Measurements from ENCODE around the gene SBF2.
A peak's percentile ranks its signal among the peaks of the same experiment; 100 is the strongest.

Gene SBF2

DNA sequence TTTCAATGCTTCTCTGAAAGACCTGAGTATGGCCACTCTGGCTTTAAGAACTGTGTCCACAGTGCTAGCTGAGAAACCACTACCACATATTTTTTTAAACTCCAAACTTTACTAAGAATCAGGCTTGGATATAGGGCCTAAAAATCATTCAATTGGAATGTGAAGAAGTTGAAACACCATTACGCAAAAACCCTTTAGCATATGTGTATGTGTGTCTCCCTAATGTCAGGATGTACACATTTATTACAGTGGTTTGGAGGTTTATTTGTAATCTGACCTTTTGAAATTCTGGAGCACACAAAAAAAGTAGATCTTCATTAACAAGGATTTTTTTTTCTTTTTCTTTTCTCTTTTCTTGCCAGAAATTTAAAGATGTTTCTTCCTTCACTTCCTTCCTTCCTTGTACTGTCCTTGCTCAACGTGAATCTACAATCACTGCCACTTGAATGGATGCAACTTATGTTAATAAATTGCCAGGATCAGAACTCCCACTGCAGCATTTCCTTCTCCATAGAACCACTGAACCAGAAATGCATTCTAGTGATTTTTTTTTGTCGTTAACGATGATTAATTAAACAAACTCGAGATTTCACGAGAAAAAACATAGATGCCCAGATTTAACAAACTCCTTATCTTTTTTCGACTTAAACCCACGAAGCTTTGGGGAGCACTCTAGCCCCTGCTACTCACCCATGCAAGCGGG, 7.8 kb upstream of the SBF2 start:
- peak; percentile 54 for DNase-seq (ENCODE audit: low spot score)

DNA sequence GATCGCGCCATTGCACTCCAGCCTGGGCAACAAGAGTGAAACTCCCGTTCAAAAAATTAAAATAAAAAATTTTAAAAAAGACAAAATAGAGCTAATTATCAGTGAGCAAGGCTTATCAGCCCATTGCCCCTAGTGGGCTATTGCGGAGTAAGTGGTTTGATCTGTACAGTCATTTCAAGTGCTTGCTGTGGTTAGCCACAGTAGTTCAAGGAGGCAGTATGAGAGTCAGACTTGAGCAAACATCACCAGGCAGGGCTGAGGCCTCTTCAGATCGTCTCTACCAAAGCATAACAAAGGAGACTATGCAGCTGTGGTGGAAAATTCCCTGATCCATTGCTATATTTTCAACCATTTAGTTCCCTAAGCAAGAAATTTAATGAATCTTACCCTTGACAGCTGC, 4.3 kb upstream of the SBF2 start:
- peak; percentile 84 for DNase-seq (ENCODE audit: low spot score)

DNA sequence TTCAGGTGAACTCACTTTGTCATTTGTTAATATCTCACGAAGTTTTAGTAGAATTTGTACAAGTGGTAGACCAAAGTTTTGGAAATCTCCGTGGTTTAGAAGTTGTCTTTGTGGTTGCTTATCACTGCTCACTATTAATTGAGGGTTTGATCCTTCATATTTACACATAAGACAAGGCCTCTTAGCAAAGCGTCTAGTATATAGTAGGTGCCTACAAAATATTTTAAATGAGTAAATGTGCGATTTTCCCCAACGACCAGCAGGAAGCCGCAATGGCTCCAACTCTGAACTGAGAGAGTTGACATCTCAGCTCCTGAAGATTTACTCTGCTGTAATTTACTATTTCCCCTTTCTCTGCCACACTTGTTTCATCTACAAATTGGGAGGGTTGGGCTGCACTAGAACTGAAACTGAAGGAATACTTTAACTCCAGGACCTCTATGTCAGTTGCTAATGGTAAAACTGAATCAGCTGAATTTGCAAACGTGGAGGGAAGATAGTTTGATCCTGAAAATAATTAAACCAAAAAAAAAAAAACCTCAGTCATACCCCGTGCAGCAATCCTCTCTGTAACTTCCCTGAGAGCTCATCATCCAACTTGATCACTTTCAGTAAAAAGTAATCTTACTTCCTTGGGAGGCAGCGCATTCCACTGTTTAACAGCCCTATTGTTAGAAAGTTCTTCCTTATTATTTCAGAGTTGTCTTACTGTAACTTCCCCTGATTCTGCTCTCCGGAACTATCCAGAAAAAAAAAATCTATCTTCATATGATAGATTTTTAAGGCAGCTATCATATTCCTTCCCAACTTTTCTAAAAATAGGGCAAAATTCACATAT, 1.3 kb upstream of the SBF2 start:
- no peak for DNase-seq (ENCODE audit: low spot score)

DNA sequence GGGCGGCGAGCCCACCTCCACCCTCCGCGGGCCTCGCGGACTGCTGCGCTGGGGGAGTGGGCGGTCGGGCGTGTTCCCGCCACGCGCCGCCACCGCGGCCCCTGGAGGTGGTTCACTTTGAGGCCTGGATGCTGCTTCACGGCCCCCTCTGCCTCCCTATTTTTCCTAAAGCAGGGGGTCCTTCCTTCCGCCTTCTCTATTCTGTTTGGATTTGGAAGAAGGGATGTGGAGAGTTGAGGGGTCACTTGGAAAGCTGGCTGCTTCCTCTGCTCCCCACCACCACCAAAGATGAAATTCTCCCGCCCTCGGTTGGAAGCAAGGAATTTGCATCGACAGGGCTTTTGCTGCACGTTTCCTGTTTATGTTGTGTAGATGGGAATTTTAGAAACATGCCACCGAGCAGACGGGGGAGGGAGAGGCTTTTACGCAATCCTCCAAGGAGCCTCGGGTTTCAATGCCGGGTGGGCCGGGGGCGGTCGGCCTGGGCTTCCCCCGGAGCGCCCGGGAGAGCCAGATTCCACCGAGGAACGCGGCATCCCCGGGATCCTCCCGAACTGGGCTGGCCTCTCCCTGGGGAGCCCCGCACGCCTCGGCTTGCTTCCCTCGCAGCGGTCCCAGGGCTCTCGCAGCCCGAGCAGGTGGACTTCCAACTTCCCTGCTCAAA, 403 bp upstream of the SBF2 start:
- DNase-seq (ENCODE audit: low spot score): peak; percentile 51

DNA sequence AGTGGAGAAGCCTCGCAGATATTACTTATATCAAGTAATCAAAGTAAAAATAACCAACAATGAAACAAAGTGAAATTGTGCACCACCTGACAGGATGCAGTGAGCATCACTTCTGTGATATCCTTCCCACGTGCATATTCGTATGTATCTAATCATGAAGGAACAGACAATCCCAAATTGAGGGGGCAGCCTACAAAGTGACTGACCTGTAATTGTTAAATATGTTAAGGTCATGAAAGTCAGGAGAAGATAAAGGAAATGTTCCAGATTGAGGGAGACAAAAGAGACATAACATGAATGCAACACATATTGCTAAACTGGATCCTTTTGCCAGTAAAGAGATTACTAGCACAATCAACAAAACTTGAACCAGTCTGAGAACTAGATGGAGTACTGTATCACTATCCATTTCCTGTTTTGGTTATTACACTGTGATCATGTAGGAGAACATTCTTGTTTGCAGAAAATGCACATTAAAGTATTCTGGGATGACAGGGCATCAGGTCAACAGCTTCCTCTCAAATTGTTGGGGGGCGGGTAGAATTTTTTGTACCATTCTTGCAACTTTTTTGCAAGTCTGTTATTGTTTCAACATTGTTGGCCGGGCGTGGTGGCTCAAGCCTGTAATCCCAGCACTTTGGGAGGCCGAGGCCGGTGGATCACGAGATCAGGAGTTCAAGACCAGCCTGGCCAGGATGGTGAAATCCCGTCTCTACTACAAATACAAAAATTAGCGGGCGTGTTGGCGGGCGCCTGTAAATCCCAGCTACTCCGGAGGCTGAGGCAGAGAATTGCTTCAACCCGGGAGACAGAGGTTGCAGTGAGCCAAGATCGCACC, 2.0 kb downstream of the SBF2 start:
- no peak for DNase-seq (ENCODE audit: low spot score)

DNA sequence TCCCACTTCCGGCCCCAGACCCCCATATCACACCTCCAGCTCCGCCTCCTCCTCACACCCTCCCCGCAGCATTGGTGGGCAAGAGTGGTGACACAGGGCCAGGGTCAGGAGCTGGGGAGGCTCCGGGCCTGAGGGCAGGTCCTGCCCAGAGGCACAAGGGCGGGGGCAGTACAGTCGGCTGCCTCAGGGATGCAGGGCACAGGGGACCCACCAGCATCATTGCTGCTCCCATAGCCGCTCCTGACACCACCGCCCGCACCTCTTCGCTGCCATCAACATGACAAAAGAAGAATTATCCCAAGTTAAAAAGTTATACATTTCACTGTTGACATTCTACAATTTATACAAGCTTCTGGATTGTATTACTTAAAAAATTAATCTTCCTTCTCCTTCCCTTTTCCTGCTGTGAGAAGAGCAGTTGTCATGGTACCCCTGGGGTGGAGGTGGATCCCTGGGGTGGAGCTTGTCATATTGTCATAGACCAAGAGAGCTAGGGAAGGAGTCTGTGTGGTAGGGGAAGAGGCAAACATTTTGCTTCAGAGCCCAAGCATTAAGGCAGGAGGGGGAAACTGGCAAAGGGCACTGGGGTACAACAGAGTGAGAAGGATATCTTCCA, 4.1 kb downstream of the SBF2 start:
- DNase-seq (ENCODE audit: low spot score): no peak

DNA sequence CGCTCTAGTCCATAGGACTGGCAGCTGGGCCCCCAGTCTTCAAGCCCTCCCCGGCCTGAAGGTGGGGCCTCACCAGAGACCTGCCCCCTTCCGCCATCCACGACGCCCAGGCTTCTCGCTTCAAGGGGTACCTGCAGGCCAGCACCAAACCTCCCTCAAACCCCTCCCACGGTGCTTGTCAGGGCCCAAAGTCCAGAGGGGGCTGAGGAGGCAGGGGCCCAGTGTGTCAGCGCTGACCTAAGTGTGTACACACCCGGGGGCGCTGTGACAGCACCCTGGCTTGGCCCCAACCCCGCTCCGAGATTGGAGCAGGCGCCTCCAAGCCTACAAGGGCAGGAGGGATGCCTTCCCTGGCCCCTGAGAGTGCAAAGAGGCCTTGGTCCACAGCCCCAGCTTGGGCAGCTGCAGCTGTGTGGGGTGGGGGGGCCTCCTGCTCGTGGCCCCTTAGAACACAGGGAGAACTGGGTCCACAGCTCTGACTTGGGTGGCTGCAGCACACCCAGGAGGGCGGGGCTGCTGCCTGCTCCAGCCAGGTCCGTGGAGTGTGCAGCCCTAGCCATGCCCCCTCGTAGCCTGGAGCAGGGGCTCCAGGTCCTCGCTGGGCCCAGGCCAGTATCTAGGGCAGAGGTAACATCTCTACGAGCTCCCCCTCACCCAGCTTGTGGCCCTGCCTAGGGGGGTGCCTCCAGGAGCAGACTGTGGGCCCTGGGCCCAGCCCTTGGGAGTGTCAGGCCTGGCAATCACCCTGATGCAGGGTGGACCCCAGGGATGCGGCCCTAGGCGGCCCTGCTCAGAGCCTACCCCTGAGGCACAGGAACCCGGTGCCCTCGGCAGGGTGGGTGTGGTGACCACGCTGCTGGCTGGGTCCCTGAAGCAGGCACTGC, 4.9 kb downstream of the SBF2 start:
- no peak for DNase-seq (ENCODE audit: low spot score)

DNA sequence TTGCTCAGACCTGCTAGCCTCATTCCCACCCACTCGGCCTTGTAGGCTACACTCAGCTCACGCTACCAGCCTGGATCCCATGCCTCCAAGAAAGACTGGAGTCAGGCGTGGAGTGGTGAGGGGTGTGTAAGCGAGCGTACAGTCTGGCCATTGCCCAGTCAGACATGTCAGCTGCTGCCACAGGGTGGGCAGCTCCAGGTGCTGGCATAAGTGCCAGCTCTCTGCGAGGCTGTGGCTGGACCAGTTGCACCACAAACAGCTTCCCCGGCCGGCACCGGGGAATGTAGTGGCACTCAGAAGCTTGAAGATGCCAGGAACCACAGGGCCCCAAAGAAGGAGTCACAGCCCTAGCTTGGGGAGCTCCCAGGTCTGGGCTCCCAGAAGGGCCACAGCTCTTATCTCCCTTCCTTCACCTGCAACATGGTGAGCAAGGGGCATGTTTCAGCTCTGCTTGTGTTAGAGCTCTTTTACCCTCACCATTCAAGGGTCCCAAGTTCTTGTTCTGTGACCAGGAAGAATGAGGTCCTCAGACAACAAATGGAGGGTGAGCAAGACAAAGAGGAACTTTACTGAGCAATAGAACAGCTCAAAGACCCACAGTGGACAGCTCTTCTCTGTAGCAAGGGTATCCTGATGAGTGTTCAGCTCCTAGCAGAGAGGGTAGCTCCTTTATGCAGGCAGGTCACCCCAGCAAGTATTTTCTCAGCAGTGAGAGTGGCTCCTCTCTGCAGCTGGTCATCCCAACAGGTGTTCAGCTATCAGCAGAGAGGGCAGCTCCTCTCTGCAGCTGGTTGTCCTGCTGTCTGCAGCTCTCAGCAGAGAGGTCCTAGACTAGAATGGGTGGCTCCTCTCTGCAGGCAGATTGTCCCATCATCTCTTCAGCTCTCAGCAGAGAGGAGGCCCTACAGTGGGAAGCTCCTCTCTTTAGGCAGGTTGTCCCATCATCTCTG, 6.0 kb downstream of the SBF2 start:
- DNase-seq (ENCODE audit: low spot score): no peak

DNA sequence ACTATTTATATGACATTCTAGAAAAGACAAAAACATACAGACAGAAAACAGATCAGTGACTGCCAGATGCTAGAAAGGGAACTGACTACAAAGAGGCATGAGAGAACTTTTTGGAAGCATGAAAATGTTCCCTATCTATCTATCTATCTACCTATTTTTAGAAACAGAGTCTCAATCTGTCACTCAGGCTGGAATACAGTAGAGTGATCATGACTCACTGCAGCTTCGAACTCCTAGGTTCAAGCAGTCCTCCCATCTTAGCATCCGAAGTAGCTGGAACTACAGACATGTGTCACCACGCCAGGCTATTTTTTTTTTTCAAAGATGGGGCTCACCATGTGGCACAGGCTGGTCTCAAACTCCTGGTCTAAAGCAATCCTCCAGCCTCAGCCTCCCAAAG, 6.9 kb downstream of the SBF2 start:
- no peak for DNase-seq (ENCODE audit: low spot score)

DNA sequence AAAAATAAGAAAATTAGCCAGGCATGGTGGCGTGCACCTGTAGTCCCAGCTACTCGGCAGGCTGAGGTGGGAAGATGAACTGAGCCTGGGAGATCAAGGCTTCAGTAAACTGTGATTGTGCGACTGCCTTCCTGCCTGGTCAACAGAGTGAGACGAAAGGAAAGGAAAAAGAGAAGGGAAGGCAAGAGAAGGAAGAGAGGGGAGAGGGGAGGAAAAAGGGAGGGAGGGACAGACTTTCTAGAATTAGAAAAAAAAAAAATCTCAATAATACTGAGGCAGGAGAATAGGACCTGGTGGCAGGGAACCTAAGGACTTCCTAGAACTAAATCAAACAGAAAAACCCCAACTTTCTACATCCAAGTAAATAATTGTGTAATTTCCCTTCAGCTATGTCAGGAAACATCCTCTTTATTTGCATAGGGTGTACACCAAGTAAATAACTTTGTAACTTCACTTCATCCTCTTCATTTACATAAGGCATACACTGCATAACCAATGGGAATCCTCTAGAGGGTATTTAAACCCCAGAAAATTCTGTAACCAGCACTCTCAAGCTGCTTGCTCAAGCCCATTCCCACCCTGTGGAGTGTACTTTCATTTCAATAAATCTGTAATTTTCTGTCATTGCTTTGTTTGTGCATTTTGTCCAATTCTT, 8.7 kb downstream of the SBF2 start:
- DNase-seq (ENCODE audit: low spot score): no peak

DNA sequence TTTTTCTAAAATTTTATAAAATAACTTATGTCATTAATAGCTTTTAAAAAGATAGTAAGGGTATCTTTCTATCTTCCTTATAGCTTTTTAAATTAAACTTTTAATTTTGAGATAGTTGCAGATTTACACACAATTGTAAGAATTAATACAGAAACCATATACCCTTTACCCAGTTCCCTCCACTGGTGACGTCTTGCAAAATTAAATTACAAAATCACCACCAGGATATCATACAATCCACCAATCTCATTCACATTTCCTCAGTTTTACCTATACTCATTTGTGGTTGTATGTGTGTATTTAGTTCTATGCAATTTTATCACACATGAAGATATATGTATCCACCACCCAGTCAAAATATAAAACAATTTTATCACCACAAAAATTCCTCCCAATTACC, 10.0 kb downstream of the SBF2 start:
- no peak for DNase-seq (ENCODE audit: low spot score)

DNA sequence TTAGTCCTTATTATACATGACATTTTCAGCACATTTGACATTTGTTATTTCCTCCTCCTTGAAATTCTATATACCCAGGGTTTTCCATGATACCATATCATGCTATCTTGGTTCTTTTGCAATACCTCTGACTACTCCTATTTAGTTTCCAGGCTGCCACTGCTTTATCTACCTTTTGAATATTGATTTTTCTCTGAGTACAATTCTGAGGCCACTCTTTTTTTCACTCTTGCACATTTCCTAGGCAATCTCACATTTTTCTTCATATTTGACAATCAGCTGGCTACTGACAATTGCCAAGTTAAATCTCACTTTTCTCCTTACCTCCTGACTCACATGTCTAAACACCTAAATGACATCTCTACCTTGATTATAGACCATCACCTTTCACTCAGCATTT, 11.9 kb downstream of the SBF2 start:
- DNase-seq (ENCODE audit: low spot score): no peak

DNA sequence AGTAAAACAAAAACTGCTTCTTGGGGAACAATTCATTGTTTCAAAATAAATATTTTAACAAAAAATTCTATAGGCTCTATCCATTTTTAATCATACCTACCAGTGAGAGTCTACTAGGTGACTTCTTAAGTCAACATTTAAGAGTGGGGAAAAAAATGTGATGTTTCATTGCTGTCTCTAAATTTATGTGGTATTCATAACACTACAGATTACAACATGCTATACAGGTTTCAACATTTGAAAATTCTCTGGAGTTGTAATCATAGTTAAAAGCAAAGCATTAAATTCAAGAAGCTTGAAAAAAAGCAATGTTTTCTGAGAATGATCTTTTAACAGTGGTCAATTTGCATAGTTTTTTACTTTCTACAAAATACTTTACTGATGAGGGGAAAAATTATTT, 18.3 kb downstream of the SBF2 start:
- no peak for DNase-seq (ENCODE audit: low spot score)

DNA sequence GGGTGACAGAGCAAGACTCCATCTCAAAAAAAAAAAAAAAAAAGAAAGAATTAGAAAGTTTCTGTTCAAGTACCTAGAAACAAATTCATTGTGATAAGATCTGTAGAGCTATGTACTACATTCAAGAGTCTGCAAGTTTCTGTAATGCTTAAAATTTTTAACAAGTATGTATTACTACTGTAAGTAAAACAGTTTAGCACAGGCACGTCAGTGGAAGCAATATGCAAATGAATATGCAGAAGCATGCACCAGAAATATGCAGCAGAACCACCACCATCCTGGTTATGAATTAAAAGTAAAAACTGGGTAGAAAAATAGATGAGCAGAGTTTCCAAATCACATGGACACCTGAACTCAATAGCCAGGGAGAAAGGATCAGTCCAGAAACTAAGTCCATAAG, 19.3 kb downstream of the SBF2 start:
- DNase-seq (ENCODE audit: low spot score): no peak

DNA sequence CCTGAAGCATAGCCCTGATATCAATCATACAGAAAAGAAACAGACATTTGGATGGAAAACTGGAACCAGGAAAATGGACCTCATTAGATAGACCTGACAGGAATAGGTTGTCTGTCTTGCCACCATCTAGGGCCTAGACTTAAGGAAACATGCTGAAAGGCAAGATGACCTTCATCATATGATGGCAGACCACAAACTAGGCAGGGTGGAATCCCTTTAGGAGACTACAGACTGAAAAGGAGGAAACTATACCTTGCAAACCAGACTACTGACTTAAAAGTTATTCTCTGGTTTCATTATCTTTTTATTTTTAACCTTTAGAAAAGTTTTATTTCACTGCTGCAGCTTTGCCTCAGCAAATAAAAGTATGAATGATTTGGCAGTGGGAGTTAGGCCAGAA, 20.3 kb downstream of the SBF2 start:
- no peak for DNase-seq (ENCODE audit: low spot score)

DNA sequence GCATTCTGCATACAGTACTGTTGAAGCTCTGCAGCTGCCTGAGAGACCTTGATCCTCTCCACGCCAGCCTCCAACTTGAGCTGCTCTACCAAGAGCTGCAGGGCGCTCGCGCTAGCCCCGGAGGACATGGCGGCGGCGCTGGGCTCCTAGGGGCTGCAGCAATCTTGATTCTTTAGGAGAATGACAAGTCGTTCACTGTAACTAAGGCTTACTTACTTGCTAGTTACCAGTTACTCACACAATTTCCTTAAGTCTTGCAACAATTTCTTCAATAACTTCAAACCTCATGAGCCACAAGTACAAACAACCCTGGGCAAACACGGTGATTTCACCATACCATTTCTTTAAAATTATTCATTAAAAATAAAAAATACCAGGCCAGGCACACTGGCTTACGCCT, 21.9 kb downstream of the SBF2 start:
- no peak for DNase-seq (ENCODE audit: low spot score)

DNA sequence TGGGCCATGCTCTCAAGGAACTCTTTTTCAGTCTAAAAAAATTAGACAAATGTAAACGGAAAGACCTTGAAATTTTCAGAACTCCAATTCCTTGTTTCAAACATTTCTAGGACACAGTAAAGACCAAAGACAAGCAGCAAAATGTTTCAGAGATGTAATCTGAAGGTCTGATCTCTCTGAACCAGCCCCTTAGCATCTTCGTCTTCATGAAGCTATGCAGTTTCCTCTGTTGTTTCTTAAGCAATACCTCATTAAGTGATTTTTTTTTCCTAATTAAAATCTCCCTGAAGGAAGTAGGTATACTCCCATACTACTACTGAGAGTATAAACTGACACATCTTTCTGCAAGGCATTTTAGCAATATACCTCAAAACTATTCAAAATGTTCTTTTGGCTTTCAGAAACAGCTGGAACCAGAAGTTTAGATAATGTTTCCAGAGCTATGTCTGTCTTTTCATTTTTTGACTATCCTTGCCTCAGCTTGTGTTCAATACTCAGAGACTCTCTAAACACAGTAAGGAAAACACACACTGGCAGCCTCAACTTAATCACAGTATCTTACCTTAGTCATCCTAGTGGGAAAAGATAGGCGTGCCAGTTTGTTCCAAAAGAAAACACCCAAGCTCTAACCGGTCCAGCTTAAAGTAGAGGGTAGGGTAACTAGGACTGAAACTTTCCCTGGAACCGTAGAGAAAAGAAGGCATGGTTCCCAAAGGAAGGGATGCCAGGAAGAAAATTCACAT, 25.1 kb downstream of the SBF2 start:
- DNase-seq (ENCODE audit: low spot score): no peak

DNA sequence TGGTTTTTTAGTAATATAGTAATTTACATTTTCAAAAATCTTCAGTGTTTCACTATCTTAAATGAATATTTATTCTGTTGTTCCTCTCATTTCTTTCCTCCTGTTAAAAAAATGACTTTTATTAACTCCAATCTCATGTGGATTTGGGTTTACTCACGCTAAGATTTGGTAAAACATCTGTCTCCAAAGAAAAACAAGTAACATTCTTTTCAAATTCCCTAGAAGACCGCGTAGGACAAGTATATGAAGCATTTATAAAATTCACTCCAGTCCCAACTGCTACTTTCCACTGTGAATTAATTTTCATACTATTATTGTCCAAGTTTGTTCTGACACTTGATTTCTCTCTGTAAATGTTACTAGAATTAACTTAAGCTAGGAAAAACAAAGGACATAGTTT, 26.2 kb downstream of the SBF2 start:
- DNase-seq (ENCODE audit: low spot score): no peak
